H1 (cell line): ENCODE measurements around the gene ANK3. TPM values are rescaled to one million over a fixed set of nuclear protein-coding genes. Genes with fewer than 3 reads are reported as not detected.

Source experiments
- CHD7 ChIP-seq: fragments of 300-600 bp; sonication (generic); IDR thresholded peaks from 2 replicates; pipeline ENCODE4 v1.7.1; 2012; ENCODE audit warnings: low read length, moderate library complexity, mild to moderate bottlenecking, inconsistent platforms; ENCODE audit not compliant: insufficient replicate concordance
- polyA plus RNA-seq, 7 experiments: library from polyadenylated mRNA; depleted of rRNA in 3 of 7; stranded (reverse) in 5 of 7; unstranded in 2 of 7; fragments of >200 nt in 5 of 7; fragments of 200-250 nt in 2 of 7; gene quantifications; 1 replicate in 5 of 7; 2 replicates in 1 of 7; 4 replicates in 1 of 7; pipeline versions ENCODE4 v1.2.1 to v1.2.3, GENCODE V29; 2011 to 2013; ENCODE audit warnings: missing spikeins in 2 of 7, mixed read lengths in 2 of 7
- total RNA-seq: library from RNA; stranded (reverse); fragmentation: NEBNext Ultra II Directional; extraction: Animal tissue kit (Norgen Biotek cat#: 25700); gene quantifications from 2 replicates; pipeline ENCODE4 v1.2.1, GENCODE V29; 2021

Gene ANK3
- total and polyA plus RNA-seq, 2 of the 8 experiments (the other 6 are each of a cell fraction or from before 2014, with no cell fraction given): 18.1 to 67.9 TPM

- no peak for TF ChIP-seq CHD7
These were observed at the start of gene ANK3 (continued) for GRCh38 chr10:60389413-60390025.
